ENCODE results near the gene ACOT8. TPM values are rescaled to one million over a fixed set of nuclear protein-coding genes. Genes with fewer than 3 reads are reported as not detected.
A peak's percentile ranks its signal among the peaks of the same experiment; 100 is the strongest.

Gene ACOT8
- total RNA-seq, 4 donors from 2014 or later, result 84.6 to 108 (median 99.7) TPM

DNA sequence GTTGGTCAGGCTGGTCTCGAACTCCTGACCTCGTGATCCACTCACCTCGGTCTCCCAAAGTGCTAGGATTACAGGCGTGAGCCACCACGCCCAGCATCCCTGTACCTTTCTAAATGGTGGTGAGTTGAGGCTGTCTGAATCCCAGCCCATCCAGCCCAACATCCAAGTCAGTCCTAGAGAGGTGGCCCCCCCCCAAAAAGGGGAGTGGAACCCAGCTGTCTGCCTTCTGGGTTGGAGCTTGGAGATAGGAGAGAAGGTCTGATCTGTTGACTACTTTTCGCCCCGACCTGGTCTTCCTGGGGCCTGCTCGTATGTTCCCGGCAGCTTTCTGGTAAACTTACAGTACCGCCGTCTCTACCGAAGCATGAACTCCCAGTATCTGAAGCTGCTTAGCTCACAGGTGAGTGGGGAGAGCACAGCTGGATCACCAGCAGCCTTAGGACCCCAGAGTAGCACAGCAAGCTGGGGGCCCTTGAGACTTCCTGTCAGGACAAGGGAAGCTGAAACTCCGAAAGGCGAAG is 39.5 kb upstream of the ACOT8 start:
- Histone ChIP-seq H3K4me1 (peaks cover 14 to 21% (median 20%) of the 10 kb centered on the region in 4 donors), H3K36me3 (peaks cover 0 to 37% (median 6%) of the 10 kb centered on the region in 4 donors), H3K27me3 (no peaks in the 10 kb centered on the region), H3K4me3 (no peak overlapping the region), H3K27ac (no peak overlapping the region), H3K9me3 (no peaks in the 10 kb centered on the region)
- no peak for DNase-seq
- TF ChIP-seq POLR2AphosphoS5 (IDR thresholded peaks at IDR 0.05) (no peak), EP300 (IDR thresholded peaks at IDR 0.05; ENCODE audit: low read depth) (no peak), POLR2A (IDR thresholded peaks at IDR 0.05) (no peak)
- TF ChIP-seq, protein P1, sequence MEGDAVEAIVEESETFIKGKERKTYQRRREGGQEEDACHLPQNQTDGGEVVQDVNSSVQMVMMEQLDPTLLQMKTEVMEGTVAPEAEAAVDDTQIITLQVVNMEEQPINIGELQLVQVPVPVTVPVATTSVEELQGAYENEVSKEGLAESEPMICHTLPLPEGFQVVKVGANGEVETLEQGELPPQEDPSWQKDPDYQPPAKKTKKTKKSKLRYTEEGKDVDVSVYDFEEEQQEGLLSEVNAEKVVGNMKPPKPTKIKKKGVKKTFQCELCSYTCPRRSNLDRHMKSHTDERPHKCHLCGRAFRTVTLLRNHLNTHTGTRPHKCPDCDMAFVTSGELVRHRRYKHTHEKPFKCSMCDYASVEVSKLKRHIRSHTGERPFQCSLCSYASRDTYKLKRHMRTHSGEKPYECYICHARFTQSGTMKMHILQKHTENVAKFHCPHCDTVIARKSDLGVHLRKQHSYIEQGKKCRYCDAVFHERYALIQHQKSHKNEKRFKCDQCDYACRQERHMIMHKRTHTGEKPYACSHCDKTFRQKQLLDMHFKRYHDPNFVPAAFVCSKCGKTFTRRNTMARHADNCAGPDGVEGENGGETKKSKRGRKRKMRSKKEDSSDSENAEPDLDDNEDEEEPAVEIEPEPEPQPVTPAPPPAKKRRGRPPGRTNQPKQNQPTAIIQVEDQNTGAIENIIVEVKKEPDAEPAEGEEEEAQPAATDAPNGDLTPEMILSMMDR (IDR thresholded peaks at IDR 0.05), result no peak
- intact Hi-C loops (cut with DNase I; ENCODE audit: low total_unique reads), result loop anchor here (10.0 kb wide), 1 partner anchor 102 kb away; the partner anchor contains the start of genes DNTTIP1 and WFDC3
- in situ Hi-C loops (cut with MboI; ENCODE audit: low pct_ligation_motif_present in 1 of 4, low pct_unique_long_range_greater_than_20kb in 1 of 4, low sequenced_read_pairs in 3 of 4), result no loop called here
- WGBS, 2 donors (ENCODE audit: low coverage in 1 of 2), result 86% methylated on average over 14 of the region's 14 CpGs; no CpG with 5 or more reads in 1 of the 2 donors

DNA sequence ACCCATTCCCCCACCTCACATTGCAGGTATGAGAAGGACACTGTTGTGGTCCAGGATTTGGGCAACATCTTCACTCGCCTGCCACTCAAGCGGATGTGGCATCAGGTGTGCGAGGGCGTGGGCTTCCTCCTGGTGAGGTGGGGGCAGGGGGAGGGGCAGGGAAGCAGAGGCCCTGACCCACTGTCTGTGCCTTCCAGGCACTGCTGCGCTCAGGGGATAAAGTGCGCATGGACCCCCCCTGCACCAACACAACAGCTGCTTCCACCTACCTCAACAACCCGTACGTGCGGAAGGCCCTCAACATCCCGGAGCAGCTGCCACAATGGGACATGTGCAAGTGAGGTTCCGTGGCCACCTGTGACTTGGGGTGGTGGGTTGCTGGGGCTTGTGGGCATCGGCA is 37.6 kb upstream of the ACOT8 start:
- Histone ChIP-seq H3K27me3 (no peaks in the 10 kb centered on the region), H3K4me1 (peaks cover 15 to 31% (median 29%) of the 10 kb centered on the region in 4 donors), H3K36me3 (peaks cover 0 to 37% (median 6%) of the 10 kb centered on the region in 4 donors), H3K9me3 (no peaks in the 10 kb centered on the region), H3K27ac (no peak overlapping the region), H3K4me3 (no peak overlapping the region)
- WGBS, 2 donors (ENCODE audit: low coverage in 1 of 2), result 74% methylated on average over 10 of the region's 12 CpGs; no CpG with 5 or more reads in 1 of the 2 donors
- DNase-seq, result no peak
- TF ChIP-seq POLR2A (IDR thresholded peaks at IDR 0.05) (no peak), EP300 (IDR thresholded peaks at IDR 0.05; ENCODE audit: low read depth) (no peak), POLR2AphosphoS5 (IDR thresholded peaks at IDR 0.05) (no peak)
- TF ChIP-seq, protein P1 (IDR thresholded peaks at IDR 0.05), result no peak
- in situ Hi-C loops (cut with MboI; ENCODE audit: low pct_ligation_motif_present in 1 of 4, low pct_unique_long_range_greater_than_20kb in 1 of 4, low sequenced_read_pairs in 3 of 4) (no loop called here), intact Hi-C loops (cut with DNase I; ENCODE audit: low total_unique reads) (loop anchor here (10.0 kb wide), 1 partner anchor 100 kb away; the partner anchor contains the start of genes DNTTIP1 and WFDC3)

DNA sequence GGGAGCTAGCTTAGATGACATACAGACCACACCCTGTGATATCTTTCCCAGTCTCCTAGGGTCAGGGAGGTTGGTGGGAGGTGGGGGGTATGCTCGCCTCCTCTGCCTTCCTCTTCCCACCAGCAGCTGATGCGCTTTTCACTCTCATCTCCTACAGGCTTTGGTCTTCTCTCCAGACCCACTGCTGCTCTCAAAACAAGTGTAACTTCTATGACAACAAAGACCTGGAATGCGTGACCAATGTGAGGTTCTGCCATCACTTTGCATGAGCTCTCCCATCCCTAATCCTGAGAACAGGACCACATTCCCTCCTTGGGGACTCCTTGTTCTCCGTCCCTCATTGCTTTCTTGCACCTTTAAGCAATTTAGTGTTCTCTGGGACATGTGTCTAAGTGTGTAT is 36.6 kb upstream of the ACOT8 start:
- DNase-seq, result no peak
- Histone ChIP-seq H3K4me1 (peaks cover 15 to 40% (median 32%) of the 10 kb centered on the region in 4 donors), H3K4me3 (no peak overlapping the region), H3K27me3 (no peaks in the 10 kb centered on the region), H3K9me3 (no peaks in the 10 kb centered on the region), H3K27ac (peak overlapping the region in 3 of 4 donors; percentile 87 to 89 (median 88)), H3K36me3 (peaks cover 0 to 37% (median 6%) of the 10 kb centered on the region in 4 donors)
- intact Hi-C loops (cut with DNase I; ENCODE audit: low total_unique reads), result loop anchor here (10.0 kb wide), 1 partner anchor 99 kb away; the partner anchor contains the start of genes DNTTIP1 and WFDC3
- TF ChIP-seq EP300 (IDR thresholded peaks at IDR 0.05; ENCODE audit: low read depth) (no peak), POLR2A (IDR thresholded peaks at IDR 0.05) (no peak), POLR2AphosphoS5 (IDR thresholded peaks at IDR 0.05) (no peak)
- TF ChIP-seq, protein P1 (IDR thresholded peaks at IDR 0.05), result no peak
- WGBS, 2 donors (ENCODE audit: low coverage in 1 of 2), result 92 to 95% methylated on average over 4 of the region's 4 CpGs
- in situ Hi-C loops (cut with MboI; ENCODE audit: low pct_ligation_motif_present in 1 of 4, low pct_unique_long_range_greater_than_20kb in 1 of 4, low sequenced_read_pairs in 3 of 4), result no loop called here

DNA sequence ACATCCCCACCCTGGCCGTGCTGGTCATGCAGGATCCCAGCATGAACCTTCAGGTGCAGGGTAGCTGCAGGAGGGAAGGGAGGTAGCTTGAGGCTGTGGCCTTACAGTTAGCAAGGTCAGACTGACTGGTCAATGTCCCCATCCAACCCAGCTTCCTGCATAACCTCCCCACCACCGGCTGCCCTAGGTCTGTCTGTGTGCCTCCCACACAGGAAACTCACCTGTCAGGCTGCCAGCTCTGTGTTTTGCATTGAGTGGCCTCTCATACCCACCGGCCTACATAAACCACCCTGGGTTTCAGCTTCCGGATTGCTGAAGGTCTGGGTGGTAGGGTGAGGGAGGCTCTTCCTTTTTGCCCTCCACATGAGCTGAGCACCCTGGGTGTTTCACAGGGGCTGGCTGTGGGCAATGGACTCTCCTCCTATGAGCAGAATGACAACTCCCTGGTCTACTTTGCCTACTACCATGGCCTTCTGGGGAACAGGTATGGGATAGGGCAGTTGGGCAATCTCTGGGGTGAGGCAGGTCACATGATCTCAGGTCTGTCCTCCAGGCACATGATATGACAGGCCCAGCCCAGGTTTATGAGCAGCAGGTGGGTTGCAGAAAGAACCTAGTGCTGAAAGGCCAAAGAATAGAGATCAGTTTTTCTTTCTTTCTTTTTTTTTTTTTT is 35.8 kb upstream of the ACOT8 start:
- WGBS, 2 donors (ENCODE audit: low coverage in 1 of 2), result 53% methylated on average over 4 of the region's 4 CpGs; no CpG with 5 or more reads in 1 of the 2 donors
- peaks cover 0 to 31% (median 6%) of the 10 kb centered on the region in 4 donors for H3K36me3 ChIP-seq
- no peak for TF ChIP-seq EP300 (IDR thresholded peaks at IDR 0.05; ENCODE audit: low read depth)
- TF ChIP-seq, protein P1 (IDR thresholded peaks at IDR 0.05), result no peak
- TF ChIP-seq POLR2A (IDR thresholded peaks at IDR 0.05), result peak; percentile 34
- TF ChIP-seq POLR2AphosphoS5 (IDR thresholded peaks at IDR 0.05), result peak in 1 of 3 donors; percentile 54
- intact Hi-C loops (cut with DNase I; ENCODE audit: low total_unique reads), result loop anchor here (10.0 kb wide), 1 partner anchor 98 kb away; the partner anchor contains the start of genes DNTTIP1 and WFDC3
- peaks cover 15 to 41% (median 32%) of the 10 kb centered on the region in 4 donors for H3K4me1 ChIP-seq
- H3K27me3 ChIP-seq, result no peaks in the 10 kb centered on the region
- no peaks in the 10 kb centered on the region for H3K9me3 ChIP-seq
- peak overlapping the region in 1 of 4 donors; percentile 84 for H3K4me3 ChIP-seq
- in situ Hi-C loops (cut with MboI; ENCODE audit: low pct_ligation_motif_present in 1 of 4, low pct_unique_long_range_greater_than_20kb in 1 of 4, low sequenced_read_pairs in 3 of 4), result no loop called here
- peak overlapping the region; percentile 87 to 90 (median 88) for H3K27ac ChIP-seq
- DNase-seq, result peak; percentile 70
